ENCODE data around the gene VPS13C.

The VPS13C gene

DNA sequence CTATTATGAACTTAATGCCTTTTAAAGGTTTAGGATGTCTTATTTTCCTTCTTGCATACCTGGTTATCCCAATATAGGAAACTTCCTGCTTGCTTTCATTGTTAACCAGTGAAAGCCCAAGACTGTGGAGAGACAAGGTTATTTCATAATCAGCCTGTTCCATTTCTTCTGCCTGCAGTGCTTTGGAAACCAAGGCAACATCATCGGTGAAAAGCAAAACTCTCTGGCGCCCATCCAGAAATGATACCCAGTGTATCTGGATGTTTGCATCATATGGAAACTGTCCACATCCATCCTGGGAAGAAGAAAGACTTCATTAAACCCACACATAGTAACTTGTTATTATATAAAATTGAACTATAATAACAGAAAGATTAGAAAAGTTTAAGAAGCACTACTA, 170.1 kb downstream of the VPS13C start:
- Histone ChIP-seq H3K36me3 (ENCODE audit: control insufficient read depth, insufficient read depth, low read length) (no peaks in the 10 kb centered on the region), H3K4me3 (ENCODE audit: low read depth, low read length) (no peak overlapping the region), H3K27ac (ENCODE audit: low read depth, low read length) (no peak overlapping the region), H3K27me3 (ENCODE audit: control insufficient read depth, insufficient read depth, low read length) (no peaks in the 10 kb centered on the region), H3K9me3 (ENCODE audit: control insufficient read depth, insufficient read depth, low read depth, low read length) (peaks cover 6% of the 10 kb centered on the region; the same call in 1 of the 2 replicates), H3K4me1 (ENCODE audit: control insufficient read depth, insufficient read depth, low read length) (no peaks in the 10 kb centered on the region), H3K9ac (ENCODE audit: low read length) (no peak overlapping the region)

DNA sequence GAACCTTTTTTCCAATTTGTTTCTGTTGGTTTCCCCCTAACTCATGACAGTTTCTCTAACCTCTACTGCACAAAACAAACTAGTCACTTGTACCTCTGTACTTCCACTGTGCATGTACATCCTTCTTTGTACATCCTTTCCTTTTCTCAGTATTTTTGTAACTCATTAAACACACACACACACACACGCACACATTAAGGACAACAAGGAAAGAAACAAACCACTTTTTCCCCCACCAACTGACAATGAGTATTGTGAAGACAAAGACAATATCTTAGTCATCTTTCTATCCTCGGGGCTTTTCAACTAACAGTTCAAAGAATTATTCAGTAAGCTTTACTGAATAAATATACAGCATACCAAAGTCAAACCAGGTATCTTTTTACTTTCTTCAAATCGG, 170.5 kb downstream of the VPS13C start:
- no peak overlapping the region for H3K4me3 ChIP-seq (ENCODE audit: low read depth, low read length)
- H3K9me3 ChIP-seq (ENCODE audit: control insufficient read depth, insufficient read depth, low read depth, low read length), result 0 out of 2 replicates have a peak, but pooled peaks cover 6% of the 10 kb centered on the region
- no peak overlapping the region for H3K27ac ChIP-seq (ENCODE audit: low read depth, low read length)
- H3K27me3 ChIP-seq (ENCODE audit: control insufficient read depth, insufficient read depth, low read length), result no peaks in the 10 kb centered on the region
- H3K4me1 ChIP-seq (ENCODE audit: control insufficient read depth, insufficient read depth, low read length), result no peaks in the 10 kb centered on the region
- H3K9ac ChIP-seq (ENCODE audit: low read length), result no peak overlapping the region
- no peaks in the 10 kb centered on the region for H3K36me3 ChIP-seq (ENCODE audit: control insufficient read depth, insufficient read depth, low read length)

DNA sequence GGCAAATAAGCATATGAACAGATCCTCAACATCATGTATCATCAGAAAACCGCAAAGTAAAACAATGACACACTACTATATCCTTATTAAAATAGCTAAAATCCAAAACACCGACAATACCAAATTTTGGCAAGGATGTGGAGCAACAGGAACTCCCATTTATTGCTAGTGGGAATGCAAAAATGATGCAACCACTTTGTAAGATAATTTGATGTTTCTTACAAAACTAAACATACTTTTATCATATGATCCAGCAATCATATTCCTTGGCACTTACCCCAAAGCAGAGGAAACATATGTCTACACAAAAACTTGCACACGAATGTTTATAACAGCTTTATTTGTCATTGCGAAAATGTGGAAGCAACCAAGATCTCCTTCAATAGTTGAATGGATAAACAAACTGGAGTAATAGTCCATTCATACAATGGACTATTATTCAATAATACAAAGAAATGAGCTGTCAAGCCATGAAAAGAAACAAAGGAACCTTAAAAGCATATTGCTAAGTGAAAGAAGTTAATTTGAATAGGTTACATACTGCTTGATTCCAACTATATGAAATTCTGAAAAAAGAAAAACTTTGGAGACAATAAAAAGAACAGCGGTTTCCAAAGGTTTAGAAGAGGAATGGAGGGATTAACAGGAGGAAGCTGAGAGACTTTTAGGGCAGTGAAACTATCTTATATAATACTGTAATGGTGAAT, 172.0 kb downstream of the VPS13C start:
- Histone ChIP-seq H3K9ac (ENCODE audit: low read length) (no peak overlapping the region), H3K9me3 (ENCODE audit: control insufficient read depth, insufficient read depth, low read depth, low read length) (0 out of 2 replicates have a peak, but pooled peaks cover 5% of the 10 kb centered on the region), H3K27ac (ENCODE audit: low read depth, low read length) (no peak overlapping the region), H3K4me3 (ENCODE audit: low read depth, low read length) (no peak overlapping the region), H3K36me3 (ENCODE audit: control insufficient read depth, insufficient read depth, low read length) (no peaks in the 10 kb centered on the region), H3K4me1 (ENCODE audit: control insufficient read depth, insufficient read depth, low read length) (no peaks in the 10 kb centered on the region), H3K27me3 (ENCODE audit: control insufficient read depth, insufficient read depth, low read length) (no peaks in the 10 kb centered on the region)

GRCh38 chr15:61880084-61880483, 180.2 kb downstream of the VPS13C start:
- Histone ChIP-seq H3K36me3 (ENCODE audit: control insufficient read depth, insufficient read depth, low read length) (no peaks in the 10 kb centered on the region), H3K27ac (ENCODE audit: low read depth, low read length) (no peak overlapping the region), H3K9ac (ENCODE audit: low read length) (no peak overlapping the region), H3K9me3 (ENCODE audit: control insufficient read depth, insufficient read depth, low read depth, low read length) (no peaks in the 10 kb centered on the region), H3K27me3 (ENCODE audit: control insufficient read depth, insufficient read depth, low read length) (no peaks in the 10 kb centered on the region), H3K4me3 (ENCODE audit: low read depth, low read length) (no peak overlapping the region), H3K4me1 (ENCODE audit: control insufficient read depth, insufficient read depth, low read length) (no peaks in the 10 kb centered on the region)

DNA sequence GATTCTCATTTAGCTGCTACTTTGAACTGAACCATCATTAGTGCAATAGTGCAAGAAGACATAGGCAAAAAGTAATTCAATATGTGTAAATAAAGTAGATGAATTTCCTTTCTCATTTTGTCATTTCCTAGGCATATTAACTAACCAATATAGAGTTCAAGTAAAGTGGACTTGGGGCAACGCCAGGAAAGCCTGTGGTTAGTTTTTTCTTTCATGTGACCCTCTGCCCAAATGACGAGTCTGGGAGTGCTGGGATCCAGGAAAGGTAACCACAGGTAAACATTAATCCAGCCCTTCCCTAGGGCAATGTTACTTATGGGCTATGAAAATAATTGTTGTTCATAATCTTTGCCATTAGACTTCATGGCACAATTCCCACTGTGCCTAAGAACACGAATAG, 181.0 kb downstream of the VPS13C start:
- H3K36me3 ChIP-seq (ENCODE audit: control insufficient read depth, insufficient read depth, low read length), result no peaks in the 10 kb centered on the region

DNA sequence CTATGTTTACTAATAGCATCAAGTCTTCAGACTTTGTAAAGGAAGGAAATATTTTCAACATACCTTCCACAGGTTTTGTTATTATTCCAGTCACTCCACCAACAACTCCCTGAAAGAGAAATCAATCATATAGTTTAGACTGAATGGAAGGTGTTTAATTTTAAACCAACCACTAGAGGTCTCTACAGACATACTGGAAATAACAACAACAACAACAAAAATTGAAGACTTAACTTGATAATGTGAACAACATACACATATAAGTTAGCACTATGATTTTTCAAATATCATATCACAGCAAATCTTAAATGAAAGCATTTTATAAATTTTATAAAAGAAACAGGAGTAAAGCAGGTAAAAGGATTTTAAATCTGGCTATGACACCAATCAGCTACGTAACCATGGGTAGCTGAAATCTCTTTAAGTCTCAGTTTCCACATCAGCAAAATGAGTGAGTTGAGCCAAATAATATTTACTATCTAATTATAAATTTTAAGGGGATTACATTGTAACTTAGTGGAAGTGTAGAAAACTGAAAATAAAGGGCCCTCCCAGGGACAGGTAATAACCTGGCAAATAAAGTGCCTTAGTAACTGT, 188.2 kb downstream of the VPS13C start:
- Histone ChIP-seq H3K27ac (ENCODE audit: low read depth, low read length) (no peak overlapping the region), H3K27me3 (ENCODE audit: control insufficient read depth, insufficient read depth, low read length) (no peaks in the 10 kb centered on the region), H3K9me3 (ENCODE audit: control insufficient read depth, insufficient read depth, low read depth, low read length) (no peaks in the 10 kb centered on the region), H3K9ac (ENCODE audit: low read length) (no peak overlapping the region), H3K4me1 (ENCODE audit: control insufficient read depth, insufficient read depth, low read length) (no peaks in the 10 kb centered on the region), H3K4me3 (ENCODE audit: low read depth, low read length) (no peak overlapping the region), H3K36me3 (ENCODE audit: control insufficient read depth, insufficient read depth, low read length) (no peaks in the 10 kb centered on the region)

More for the DNA sequence above, 181.0 kb downstream of the VPS13C start:
- Histone ChIP-seq H3K4me3 (ENCODE audit: low read depth, low read length) (no peak overlapping the region), H3K4me1 (ENCODE audit: control insufficient read depth, insufficient read depth, low read length) (no peaks in the 10 kb centered on the region), H3K9ac (ENCODE audit: low read length) (no peak overlapping the region), H3K9me3 (ENCODE audit: control insufficient read depth, insufficient read depth, low read depth, low read length) (no peaks in the 10 kb centered on the region), H3K27ac (ENCODE audit: low read depth, low read length) (no peak overlapping the region), H3K27me3 (ENCODE audit: control insufficient read depth, insufficient read depth, low read length) (no peaks in the 10 kb centered on the region)

- no peak overlapping the region for H3K9ac ChIP-seq (ENCODE audit: low read length)
- no peaks in the 10 kb centered on the region for H3K9me3 ChIP-seq (ENCODE audit: control insufficient read depth, insufficient read depth, low read depth, low read length)
- no peaks in the 10 kb centered on the region for H3K36me3 ChIP-seq (ENCODE audit: control insufficient read depth, insufficient read depth, low read length)
- no peaks in the 10 kb centered on the region for H3K27me3 ChIP-seq (ENCODE audit: control insufficient read depth, insufficient read depth, low read length)
- no peak overlapping the region for H3K4me3 ChIP-seq (ENCODE audit: low read depth, low read length)
- H3K4me1 ChIP-seq (ENCODE audit: control insufficient read depth, insufficient read depth, low read length), result no peaks in the 10 kb centered on the region
- H3K27ac ChIP-seq (ENCODE audit: low read depth, low read length), result no peak overlapping the region
These were observed 190.6 kb downstream of the VPS13C start for GRCh38 chr15:61869656-61870055.

GRCh38 chr15:61861962-61862361, 198.3 kb downstream of the VPS13C start:
- Histone ChIP-seq H3K9me3 (ENCODE audit: control insufficient read depth, insufficient read depth, low read depth, low read length) (no peaks in the 10 kb centered on the region), H3K4me3 (ENCODE audit: low read depth, low read length) (no peak overlapping the region), H3K27me3 (ENCODE audit: control insufficient read depth, insufficient read depth, low read length) (no peaks in the 10 kb centered on the region), H3K36me3 (ENCODE audit: control insufficient read depth, insufficient read depth, low read length) (no peaks in the 10 kb centered on the region), H3K9ac (ENCODE audit: low read length) (no peak overlapping the region), H3K27ac (ENCODE audit: low read depth, low read length) (no peak overlapping the region), H3K4me1 (ENCODE audit: control insufficient read depth, insufficient read depth, low read length) (no peaks in the 10 kb centered on the region)

GRCh38 chr15:61857169-61857829, 202.9 kb downstream of the VPS13C start:
- Histone ChIP-seq H3K27me3 (ENCODE audit: control insufficient read depth, insufficient read depth, low read length) (no peaks in the 10 kb centered on the region), H3K36me3 (ENCODE audit: control insufficient read depth, insufficient read depth, low read length) (peaks cover 2% of the 10 kb centered on the region; the same call in 1 of the 2 replicates), H3K9me3 (ENCODE audit: control insufficient read depth, insufficient read depth, low read depth, low read length) (no peaks in the 10 kb centered on the region), H3K4me3 (ENCODE audit: low read depth, low read length) (no peak overlapping the region), H3K9ac (ENCODE audit: low read length) (no peak overlapping the region), H3K27ac (ENCODE audit: low read depth, low read length) (no peak overlapping the region), H3K4me1 (ENCODE audit: control insufficient read depth, insufficient read depth, low read length) (no peaks in the 10 kb centered on the region)

- Histone ChIP-seq H3K27ac (ENCODE audit: low read depth, low read length) (no peak overlapping the region), H3K9me3 (ENCODE audit: control insufficient read depth, insufficient read depth, low read depth, low read length) (no peaks in the 10 kb centered on the region), H3K4me1 (ENCODE audit: control insufficient read depth, insufficient read depth, low read length) (no peaks in the 10 kb centered on the region), H3K27me3 (ENCODE audit: control insufficient read depth, insufficient read depth, low read length) (no peaks in the 10 kb centered on the region), H3K36me3 (ENCODE audit: control insufficient read depth, insufficient read depth, low read length) (peaks cover 2% of the 10 kb centered on the region; the same call in 1 of the 2 replicates), H3K9ac (ENCODE audit: low read length) (no peak overlapping the region), H3K4me3 (ENCODE audit: low read depth, low read length) (no peak overlapping the region)
These were observed 204.0 kb downstream of the VPS13C start for GRCh38 chr15:61856295-61856694.

DNA sequence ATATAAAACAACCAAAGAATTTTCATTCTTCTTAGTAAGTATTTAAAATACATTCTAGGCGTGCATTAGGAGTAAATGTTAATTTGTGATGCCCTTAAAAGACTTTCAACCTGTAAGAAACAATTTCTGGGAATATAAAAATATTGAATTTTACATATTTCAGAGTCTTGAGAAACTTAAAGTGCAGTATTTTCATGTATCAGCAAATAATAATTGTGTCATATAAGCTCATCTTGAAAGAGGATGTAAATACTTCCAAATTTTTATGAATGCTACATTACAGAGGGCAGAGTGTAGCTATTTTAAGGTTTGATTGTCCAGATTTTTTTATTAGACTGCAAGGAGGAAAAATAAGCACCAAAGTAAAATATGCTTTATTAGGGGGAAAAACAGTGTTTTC, 207.1 kb downstream of the VPS13C start:
- Histone ChIP-seq H3K27ac (ENCODE audit: low read depth, low read length) (no peak overlapping the region), H3K27me3 (ENCODE audit: control insufficient read depth, insufficient read depth, low read length) (no peaks in the 10 kb centered on the region), H3K4me1 (ENCODE audit: control insufficient read depth, insufficient read depth, low read length) (no peaks in the 10 kb centered on the region), H3K9ac (ENCODE audit: low read length) (no peak overlapping the region), H3K4me3 (ENCODE audit: low read depth, low read length) (no peak overlapping the region), H3K9me3 (ENCODE audit: control insufficient read depth, insufficient read depth, low read depth, low read length) (no peaks in the 10 kb centered on the region), H3K36me3 (ENCODE audit: control insufficient read depth, insufficient read depth, low read length) (peaks cover 2% of the 10 kb centered on the region; the same call in 1 of the 2 replicates)
